Body of pancreas (tissue), 4 donors: Measurements from ENCODE around the gene FAT3.

Source experiments
- POLR2A ChIP-seq, 3 donors: fragments of 450-650 bp; IDR thresholded peaks; one replicate each; pipeline ENCODE4 v1.6.1; 2016; ENCODE audit warnings: antibody characterized with exemption in 3 of 3, mild to moderate bottlenecking in 2 of 3
- TF ChIP-seq, protein P1 (sequence below), 7 experiments: fragments of 450-650 bp in 4 of 7; fragments of 200-600 bp in 3 of 7; sonication (generic) in 3 of 7; IDR thresholded peaks; one replicate each; pipeline ENCODE4 v1.5.1; 2016 to 2019; ENCODE audit warnings: antibody characterized with exemption in 7 of 7

DNA sequence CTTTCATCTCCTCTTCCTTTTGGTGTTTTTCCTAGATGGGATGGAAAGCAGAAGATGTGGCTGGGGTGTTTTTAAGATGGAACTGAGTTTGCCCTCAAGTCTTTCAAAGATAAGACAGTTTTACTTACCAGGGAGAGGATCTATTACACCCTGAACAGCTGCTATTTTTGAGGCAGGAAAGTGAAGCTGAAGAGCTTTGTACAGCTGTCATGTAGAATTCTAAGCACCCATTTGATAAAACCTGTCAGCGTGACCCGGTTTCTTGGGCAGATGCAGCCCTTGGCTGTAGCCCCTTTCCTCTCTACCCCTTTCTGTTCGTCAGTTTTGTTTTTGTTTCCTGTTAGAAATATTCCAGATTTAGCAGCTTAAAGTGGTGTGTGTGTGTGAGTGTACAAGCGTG is 35.2 kb downstream of the FAT3 start:
- TF ChIP-seq, protein P1, sequence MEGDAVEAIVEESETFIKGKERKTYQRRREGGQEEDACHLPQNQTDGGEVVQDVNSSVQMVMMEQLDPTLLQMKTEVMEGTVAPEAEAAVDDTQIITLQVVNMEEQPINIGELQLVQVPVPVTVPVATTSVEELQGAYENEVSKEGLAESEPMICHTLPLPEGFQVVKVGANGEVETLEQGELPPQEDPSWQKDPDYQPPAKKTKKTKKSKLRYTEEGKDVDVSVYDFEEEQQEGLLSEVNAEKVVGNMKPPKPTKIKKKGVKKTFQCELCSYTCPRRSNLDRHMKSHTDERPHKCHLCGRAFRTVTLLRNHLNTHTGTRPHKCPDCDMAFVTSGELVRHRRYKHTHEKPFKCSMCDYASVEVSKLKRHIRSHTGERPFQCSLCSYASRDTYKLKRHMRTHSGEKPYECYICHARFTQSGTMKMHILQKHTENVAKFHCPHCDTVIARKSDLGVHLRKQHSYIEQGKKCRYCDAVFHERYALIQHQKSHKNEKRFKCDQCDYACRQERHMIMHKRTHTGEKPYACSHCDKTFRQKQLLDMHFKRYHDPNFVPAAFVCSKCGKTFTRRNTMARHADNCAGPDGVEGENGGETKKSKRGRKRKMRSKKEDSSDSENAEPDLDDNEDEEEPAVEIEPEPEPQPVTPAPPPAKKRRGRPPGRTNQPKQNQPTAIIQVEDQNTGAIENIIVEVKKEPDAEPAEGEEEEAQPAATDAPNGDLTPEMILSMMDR (IDR thresholded peaks at IDR 0.05), result no peak
- TF ChIP-seq POLR2A (IDR thresholded peaks at IDR 0.05), result no peak
